Hepatocyte (in vitro differentiated cells): Measurements from ENCODE around the gene NEDD9.

Source experiments
- EZH2 ChIP-seq: fragments of 200-600 bp; sonication (generic); IDR thresholded peaks from 2 replicates; pipeline ENCODE4 v1.6.1; 2016; ENCODE audit warnings: antibody characterized with exemption, mild to moderate bottlenecking, borderline replicate concordance
- TF ChIP-seq, protein P1 (sequence below): fragments of 200-600 bp; sonication (generic); IDR thresholded peaks from 2 replicates; pipeline ENCODE4 v1.5.1; 2016; ENCODE audit warnings: antibody characterized with exemption, mild to moderate bottlenecking; ENCODE audit not compliant: poor library complexity

DNA sequence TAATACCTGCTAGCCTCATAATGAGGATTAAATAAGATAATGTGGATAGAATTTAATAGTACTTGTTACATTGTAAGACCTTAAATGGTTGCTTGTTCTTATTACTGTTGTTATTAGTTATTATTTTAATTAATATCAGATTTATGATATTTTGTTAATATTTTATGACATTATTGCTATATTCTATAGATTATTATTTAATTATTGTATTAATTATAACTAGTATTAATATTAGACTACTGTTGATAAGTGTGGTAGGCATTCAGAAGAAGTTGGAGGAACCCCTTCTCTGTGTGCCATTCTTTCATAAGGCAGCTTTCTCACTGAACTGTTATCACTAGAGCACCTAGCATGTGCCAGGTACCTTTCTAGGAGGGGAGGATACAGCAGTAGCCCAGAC, 2.6 kb upstream of the NEDD9 start:
- TF ChIP-seq, protein P1, sequence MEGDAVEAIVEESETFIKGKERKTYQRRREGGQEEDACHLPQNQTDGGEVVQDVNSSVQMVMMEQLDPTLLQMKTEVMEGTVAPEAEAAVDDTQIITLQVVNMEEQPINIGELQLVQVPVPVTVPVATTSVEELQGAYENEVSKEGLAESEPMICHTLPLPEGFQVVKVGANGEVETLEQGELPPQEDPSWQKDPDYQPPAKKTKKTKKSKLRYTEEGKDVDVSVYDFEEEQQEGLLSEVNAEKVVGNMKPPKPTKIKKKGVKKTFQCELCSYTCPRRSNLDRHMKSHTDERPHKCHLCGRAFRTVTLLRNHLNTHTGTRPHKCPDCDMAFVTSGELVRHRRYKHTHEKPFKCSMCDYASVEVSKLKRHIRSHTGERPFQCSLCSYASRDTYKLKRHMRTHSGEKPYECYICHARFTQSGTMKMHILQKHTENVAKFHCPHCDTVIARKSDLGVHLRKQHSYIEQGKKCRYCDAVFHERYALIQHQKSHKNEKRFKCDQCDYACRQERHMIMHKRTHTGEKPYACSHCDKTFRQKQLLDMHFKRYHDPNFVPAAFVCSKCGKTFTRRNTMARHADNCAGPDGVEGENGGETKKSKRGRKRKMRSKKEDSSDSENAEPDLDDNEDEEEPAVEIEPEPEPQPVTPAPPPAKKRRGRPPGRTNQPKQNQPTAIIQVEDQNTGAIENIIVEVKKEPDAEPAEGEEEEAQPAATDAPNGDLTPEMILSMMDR: no peak
- TF ChIP-seq EZH2: no peak
